RKO (cell line): Measurements from ENCODE around the gene KBTBD4.
"Not testable (repeated sequence)": the region's sequence is repeated elsewhere in the genome, so short reads cannot be mapped to it uniquely, and the experiment has no call there.

Experiments
- DNase-seq: peaks from one replicate; pipeline ENCODE4 v3.0.0-alpha.2; 2016; ENCODE audit warnings: low spot score

KBTBD4 gene

DNA sequence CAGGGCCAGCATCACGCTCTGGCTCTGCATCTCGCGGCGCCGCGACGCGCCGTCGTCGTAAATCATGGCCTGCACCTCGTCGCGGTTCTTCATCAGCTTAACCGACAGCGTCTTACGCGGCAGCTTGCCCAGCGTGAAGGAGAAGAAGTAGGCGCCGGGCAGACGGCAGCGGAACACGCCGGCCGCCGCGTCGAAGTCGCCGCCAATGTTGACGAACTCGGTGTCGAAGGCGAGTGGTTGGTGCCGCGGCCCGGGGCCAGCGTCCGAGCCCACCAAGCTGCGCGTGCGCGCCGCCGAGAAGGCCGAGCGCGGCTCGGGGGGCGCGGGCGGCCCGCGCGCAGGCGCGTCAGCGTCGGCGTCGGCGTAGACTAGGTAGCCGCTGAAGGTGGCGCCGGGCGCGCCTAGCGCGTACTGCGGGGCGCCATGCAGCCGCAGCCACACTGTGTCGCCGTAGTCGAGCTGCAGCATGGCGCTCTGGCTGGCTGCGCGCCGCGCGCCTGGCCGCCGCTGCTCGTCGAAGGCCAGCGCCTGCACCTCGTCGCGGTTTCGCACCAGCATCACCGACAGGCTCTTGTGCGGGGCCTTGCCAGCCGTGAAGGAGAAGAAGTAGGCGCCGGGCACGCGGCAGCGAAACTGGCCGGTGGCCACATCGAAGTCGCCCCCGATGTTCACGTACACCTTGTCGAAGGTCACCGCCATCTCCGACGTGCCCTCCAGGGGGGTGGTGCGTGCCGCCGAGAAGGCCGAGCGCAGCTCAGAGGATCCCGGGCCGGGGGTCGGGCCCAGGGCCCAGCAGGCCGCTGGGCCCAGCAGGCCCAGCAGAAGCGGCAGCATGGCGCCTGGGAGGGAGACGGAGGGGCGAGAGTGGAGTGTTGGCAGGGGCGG, 11.4 kb upstream of the KBTBD4 start:
- DNase-seq: no peak

GRCh38 chr11:47589584-47589976, 10.8 kb upstream of the KBTBD4 start:
- DNase-seq: no peak

DNA sequence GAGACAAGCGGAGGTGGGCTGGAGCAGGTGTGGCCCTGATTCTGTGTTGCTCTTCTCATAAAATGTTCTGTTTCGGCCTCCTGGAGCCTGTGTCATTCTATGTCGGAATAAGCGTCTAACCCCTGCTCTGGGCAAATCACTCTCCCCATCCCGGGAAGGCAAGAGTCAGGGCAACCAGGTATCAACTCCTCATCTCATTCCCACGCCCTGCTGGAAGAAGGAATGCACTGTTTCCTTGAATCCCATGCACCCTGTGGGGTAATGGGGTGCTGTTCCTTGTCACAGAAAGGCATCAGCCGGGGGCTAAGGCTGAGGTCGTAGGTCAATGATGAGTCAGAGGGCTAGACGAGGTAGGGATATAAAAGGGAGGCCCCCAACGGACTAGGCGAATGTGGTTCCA, 10.3 kb upstream of the KBTBD4 start:
- DNase-seq: no peak

DNA sequence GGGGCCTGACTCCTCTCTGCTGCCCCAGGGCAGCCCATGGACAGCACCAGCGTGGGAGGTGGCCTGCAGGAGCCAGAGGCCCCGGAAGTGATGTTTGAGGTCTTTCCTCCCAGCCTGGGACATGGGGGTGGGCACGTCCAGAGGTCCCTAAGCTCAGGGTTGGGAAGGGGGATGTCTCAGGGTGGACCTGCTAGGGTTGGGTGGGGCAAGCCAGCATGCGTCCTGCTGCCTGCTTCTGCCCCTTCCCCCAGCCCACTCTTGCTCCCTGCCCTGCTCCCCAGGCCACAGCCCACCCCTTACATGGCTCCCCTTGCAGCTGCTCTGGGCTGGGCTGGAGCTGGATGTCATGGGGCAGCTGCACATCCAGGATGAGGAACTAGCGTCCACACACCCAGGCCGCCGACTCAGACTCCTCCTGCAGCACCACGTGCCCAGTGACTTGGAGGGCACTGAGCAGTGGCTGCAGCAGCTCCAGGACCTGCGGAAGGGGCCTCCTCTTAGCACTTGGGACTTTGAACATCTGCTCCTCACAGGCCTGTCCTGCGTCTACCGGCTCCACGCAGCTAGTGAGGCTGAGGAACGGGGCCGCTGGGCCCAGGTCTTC, 9.1 kb upstream of the KBTBD4 start:
- DNase-seq: no peak

DNA sequence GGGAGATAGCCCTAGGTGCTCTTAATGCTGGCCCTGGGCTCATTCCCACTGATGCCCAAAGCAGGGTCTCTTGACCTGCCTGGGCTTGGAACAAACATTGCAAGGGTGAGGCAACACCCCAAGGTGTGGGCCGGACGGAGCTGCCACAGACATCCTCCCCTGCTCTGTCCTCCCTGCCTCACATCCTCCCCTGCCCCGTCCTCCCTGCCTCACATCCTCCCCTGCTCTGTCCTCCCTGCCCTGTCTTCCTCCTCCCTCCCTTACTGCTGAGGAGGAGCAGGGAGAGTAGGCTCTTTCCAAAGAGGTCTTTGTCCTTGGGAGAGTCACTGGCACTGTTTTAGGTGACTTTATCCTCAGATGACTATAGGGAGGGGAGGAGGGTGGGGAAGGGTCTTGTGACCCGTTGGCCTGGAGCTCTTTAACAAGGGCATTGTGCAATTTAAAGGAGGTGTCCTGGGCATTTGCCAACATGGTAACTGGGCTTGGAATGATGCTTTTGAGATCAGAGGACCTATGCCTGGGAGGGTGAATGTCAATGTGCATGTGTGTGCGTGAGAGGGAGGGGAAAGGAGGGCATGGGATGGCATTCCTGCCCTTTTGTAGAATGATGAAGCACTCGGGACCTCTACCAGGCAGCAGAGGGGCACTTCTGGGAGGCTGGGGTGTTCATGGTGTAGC, 8.4 kb upstream of the KBTBD4 start:
- DNase-seq: no peak

- no peak for DNase-seq
These were observed 7.5 kb upstream of the KBTBD4 start, which contains the start of gene FAM180B for GRCh38 chr11:47586098-47586855. Gene FAM180B (plus strand): TSS chr11:47586678. CDS start chr11:47586769, 91 bp downstream.

DNA sequence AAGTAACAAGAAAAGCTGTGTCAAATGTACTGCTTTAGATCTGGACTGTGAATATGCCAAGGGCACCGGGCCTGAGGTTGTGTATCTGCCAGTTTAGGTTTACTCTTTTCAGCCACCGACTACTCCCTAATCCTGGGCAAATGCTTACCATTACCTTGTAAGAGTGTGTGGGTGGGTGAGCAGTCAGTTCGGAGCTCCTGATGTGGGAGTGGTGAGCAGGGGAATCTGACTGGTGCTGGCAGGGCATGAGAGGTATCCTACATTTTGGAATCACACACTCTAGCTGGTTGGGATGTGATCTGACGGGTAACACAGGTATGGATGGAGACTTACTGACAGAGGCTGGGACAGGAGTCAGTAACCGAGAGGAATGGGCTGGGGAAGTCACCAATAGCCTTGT, 5.1 kb upstream of the KBTBD4 start:
- DNase-seq: no peak

DNA sequence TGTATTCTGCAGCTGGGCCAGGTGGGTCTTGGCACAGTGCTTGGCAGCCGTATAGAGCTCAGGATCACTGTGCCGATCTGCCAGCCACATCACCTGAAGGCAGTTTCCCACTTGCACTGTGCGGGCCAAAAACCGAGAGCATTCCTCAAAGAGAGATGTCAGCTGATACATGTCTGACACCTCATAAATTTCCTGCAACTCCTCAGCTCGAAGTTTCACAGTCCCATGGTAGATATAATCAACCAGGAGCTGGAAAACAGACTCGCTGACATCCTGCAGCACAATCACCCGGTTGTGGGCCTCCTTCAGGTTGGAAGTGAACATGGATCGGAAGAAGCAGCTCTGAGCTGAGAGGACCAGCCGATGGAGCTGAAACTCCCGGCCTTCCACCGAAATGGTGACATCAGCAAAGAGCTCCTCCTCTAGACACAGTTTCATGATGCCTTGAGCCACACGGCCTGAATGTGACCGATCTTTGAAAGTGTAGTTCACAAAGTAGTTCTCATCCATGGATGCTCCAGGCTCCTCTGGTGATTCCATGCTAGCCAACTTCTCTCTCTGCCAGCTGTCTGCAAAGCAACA, 1.2 kb downstream of the KBTBD4 start:
- DNase-seq: no peak

- no peak for DNase-seq
These were observed 5.4 kb downstream of the KBTBD4 start for GRCh38 chr11:47573321-47573720.

GRCh38 chr11:47572715-47573255, 6.0 kb downstream of the KBTBD4 start:
- no peak for DNase-seq

DNA sequence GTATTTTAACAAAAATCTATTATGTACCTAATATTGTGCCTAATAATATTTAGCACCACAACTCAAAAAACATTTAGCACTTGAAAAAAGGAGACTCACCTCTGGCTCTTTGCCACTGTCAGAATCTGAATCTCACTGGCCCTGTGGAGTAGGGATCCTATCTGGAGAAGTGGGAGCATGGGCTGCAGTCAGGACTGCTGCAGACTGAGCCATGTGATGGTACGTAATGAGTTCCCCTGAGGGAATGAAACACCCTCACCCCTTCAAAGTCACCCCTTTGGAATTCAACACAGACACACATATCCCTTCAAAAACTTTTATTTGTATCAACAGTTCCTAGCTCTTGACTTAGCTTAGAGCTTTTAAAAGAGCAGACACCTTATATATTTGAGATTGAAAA, 6.9 kb downstream of the KBTBD4 start:
- DNase-seq: no peak

- DNase-seq: no peak
These were observed 7.4 kb downstream of the KBTBD4 start for GRCh38 chr11:47571357-47571729.

DNA sequence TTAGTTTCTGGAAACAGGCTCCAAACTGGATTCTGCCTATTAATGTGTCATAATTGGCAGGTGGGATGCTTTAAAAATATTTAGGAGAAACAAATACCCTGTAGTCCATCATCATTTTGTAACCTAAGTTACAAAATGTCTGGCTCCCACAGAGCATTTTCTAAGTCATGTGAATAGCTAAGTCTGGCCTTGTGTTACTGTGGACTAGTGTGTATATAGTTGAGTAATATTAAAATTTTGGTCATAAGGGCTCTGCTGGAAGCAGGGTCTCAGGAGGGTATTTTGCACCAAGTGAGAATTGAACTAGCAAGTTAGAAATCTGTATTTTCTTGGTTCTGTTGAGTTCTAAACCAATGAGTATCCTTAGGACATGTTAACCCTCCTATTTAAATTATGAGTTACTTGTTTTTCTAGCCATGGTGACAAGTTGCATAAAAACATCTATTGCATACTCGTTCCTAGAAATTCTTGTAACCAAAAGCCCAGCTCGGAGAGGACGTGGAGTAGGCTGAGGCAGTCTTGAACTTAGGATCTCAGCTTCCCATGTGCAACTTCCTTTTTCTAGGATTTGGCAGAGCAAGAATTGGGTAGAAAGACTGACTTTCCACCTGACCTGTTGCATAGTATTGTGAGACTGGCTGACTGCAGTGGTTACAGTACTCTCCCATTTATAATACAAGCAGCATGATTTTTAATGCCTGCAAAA, 8.0 kb downstream of the KBTBD4 start:
- no peak for DNase-seq

GRCh38 chr11:47569646-47570045, 9.1 kb downstream of the KBTBD4 start:
- DNase-seq: no peak

DNA sequence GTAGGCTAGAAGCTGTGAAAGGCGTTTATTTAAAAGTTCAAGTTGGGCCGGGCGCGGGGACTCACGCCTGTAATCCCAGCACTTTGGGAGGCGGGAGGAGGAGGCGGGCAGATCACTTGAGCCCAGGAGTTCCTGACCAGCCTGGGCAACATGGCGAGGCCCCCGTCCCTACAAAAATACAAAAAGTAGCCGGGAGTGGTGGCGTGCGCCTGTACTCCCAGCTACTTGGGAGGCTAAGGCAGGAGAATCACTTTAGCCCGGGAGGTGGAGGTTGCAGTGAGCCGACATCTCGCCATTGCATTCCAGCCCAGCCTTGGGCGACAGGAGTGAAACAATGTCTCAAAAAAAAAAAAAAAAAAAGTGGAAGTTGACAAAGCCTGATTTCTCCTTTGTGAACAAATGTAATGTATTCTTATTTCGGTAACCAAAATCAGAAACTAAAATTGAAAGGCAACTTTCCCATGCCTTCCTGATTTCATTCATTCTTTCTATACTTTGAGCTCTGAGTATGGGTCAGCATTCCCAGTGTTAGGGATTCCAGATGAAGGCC, 12.5 kb downstream of the KBTBD4 start:
- DNase-seq: no peak

DNA sequence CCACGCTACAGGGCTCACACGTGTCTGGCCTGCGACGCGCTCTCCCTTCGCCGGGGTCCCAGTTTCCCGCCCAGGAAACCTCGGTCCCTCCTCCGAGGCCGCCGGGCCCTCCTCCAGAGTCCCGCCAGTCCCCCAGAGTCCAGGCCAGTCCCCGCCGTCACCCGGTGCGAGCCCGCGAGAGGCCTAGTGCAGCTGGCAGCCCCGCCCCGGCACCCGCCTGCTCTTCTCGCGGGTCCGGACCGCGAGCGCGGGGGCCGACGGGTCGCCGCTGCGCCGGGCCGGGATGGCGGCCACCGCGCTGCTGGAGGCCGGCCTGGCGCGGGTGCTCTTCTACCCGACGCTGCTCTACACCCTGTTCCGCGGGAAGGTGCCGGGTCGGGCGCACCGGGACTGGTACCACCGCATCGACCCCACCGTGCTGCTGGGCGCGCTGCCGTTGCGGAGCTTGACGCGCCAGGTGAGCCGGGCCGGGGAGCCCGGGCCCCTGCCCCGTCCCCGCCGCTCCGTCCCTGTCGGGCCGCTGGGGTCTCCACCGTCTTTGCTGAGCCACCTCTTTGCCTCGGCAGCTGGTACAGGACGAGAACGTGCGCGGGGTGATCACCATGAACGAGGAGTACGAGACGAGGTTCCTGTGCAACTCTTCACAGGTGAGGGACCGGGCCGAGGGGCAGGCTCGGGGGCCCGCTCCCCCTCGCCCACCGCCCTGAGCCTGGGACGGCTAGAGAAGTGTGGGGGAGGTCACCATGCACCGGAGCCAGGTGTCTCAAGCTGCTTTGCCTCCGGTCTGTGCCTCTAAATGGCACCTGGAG, 13.2 kb downstream of the KBTBD4 start, which contains the start of gene PTPMT1:
TSS of gene PTPMT1 (plus strand) at position 260 of the 809 bp plus-strand sequence. CDS start at position 284, 24 bp downstream.
- DNase-seq: peak; percentile 74

- DNase-seq: no peak
These were observed 13.8 kb downstream of the KBTBD4 start for GRCh38 chr11:47564933-47565339.

DNA sequence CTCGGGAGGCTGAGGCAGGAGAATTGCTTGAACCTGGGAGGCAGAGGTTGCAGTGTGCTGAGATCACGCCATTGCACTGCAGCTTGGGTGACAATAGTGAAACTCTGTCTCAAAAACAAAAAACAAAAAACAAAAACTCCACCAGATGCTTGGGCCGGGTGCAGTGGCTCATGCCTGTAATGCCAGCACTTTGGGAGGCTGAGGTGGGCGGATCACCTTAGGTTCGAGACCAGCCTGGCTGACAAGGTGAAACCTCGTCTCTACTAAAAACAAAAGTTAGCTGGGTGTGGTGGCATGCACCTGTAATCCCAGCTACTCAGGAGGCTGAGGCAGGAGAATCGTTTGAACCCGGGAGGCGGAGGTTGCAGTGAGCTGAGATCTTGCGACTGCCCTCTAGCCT, 14.4 kb downstream of the KBTBD4 start:
- DNase-seq: not testable (repeated sequence)

DNA sequence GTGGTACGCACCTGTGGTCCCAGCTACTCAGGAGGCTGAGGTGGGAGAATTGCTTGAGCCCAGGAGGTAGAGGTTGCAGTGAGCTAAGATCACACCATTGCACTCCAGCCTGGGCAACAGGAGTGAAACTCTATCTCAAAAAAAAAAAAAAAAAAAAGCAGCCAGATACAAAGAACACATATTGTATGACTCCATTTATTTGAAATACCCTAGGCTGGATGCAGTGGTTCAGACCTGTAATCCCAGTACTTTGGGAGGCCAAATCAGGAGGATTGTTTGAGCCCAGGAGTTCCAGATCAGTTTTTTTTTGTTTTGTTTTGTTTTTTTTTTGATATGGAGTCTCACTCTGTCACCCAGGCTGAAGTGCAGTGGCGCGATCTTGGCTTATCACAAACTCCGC, 16.4 kb downstream of the KBTBD4 start:
- not testable (repeated sequence) for DNase-seq

DNA sequence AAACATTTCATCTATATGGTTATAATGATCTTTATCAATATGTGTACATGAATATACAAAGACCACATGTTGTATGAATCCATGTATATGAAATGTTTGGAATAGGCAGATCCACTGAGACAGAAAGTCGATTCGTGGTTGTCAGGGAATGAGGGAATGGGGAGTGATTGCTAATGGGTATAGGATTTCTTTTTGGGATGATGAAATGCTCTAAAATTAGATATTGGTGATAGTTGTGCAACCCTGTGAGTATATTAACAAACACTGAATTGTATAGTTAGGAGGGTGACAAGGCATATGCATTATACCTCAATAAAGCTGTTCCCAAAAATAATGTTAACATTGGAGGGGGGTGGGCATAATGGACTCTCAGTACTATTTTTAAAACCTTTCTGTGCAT, 18.3 kb downstream of the KBTBD4 start:
- DNase-seq: no peak
